HG03520 (cell line): ENCODE measurements around the gene PHF24.
"Not testable (repeated sequence)": the region's sequence is repeated elsewhere in the genome, so short reads cannot be mapped to it uniquely, and the experiment has no call there.

Source experiments
- ATAC-seq: cut with Tn5 transposase; IDR thresholded peaks from one replicate; pipeline ENCODE4 v1.9.1; 2021; ENCODE audit warnings: mild to moderate bottlenecking, moderate library complexity; ENCODE audit not compliant: unreplicated experiment

Gene PHF24

DNA sequence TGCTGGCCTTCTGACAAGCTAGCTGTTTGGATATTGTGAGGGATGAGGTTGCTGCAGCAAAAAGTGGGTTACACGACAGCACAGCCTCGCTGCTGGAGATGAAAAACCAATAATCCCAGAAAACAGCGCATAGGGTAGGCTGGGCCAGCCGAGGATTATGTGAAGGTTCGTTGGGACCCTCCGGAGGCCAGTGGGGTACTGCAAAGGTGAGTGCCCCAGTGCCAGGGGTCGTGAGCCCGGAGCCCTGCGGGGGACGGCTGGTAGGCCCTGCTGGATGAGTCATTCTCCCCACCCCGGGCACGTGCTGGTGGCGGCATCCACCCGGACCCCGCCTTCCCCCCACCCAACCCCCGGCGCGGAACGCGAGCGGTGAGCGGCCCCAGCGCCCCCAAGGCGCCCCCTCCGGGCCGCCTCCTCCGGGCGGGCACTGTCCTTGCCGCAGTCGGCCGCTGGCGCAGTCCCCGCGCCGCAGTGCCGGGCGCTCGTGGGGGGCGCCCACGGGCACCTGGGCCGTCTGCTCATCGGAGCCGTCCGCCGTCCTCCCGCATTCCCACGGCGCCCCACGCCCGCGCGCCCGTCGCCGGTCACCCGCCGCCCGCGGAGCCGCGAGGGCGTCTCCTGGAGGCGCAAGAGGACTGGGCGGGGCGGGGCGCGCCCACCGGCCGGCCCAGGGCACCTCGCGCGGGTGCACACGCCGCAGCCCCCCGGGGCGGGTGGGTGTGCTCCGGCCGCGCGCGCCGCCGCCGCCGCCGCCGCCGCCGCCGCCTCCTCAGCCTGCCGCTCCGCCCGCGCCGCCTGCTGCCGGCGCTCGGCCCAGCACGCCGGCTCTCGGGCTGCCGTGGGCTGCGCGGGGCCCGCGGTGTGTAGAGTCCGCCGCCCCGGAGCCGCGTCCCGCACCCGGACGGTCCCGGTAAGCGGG lies at the start of gene PHF24:
Gene PHF24, plus strand, starts transcription at position 794 of the 919 bp plus-strand sequence. CDS start 13,014 bp downstream, outside the sequence.
- no peak for ATAC-seq

- no peak for ATAC-seq
These were observed 31.0 kb upstream of the PHF24 start for GRCh38 chr9:34927061-34927460.

GRCh38 chr9:34928921-34929320 lies 29.2 kb upstream of the PHF24 start:
- ATAC-seq, result no peak

- no peak for ATAC-seq
These were observed 28.5 kb upstream of the PHF24 start for GRCh38 chr9:34929506-34930102.

GRCh38 chr9:34939989-34940388 lies 18.1 kb upstream of the PHF24 start:
- ATAC-seq, result not testable (repeated sequence)

DNA sequence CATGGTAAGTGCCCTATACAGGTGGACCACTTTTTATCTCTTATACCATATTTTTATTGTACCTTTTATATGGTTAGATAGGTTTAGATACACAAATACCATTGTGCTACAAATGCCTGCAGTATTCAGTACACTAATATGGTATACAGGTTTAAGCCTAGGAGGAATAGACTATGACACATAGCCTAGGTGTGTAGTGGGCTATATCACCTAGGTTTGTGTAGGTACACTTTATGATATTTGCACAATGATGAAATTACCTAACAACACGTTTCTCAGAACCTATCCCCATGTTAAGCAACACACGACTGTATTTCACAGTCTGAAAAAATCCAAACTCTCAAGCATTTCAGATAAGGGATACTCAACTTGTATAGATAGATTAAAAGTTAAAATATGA lies 9.6 kb upstream of the PHF24 start:
- ATAC-seq, result no peak

DNA sequence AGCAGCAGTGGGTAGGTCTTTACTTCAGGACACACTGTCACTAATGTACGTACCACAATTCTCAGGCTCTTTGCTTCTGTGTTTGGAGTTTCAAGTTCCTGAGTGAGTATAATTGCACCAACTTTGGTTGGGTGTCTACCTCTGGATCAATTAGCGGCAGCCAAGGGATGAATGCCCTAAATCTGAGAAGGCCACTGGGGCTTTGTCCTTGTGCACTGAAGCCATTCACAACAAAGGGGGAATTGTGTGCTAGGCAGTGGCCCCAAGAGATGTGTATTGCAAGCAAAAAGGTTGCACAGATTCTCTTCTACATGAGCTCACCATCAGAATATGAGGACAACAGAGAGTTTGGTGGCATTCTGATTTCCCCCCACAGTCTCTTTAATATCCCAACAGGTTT lies 3.9 kb upstream of the PHF24 start:
- no peak for ATAC-seq

DNA sequence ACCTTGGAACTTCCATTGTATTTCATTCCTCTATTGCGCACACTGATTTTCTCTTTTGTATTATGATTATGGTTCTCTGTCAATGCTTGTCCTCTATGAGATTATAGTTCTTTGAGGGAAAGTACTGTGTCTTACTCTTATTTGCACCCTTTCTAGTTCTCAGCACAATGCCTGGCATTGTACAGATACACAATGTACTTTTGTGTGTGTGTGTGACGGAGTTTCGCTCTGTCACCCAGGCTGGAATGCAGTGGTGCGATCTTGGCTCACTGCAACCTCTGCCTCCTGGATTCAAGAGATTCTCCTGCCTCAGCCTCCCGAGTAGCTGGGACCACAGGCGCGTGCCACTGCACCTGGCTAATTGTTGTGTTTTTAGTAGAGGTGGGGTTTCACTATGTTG lies 2.0 kb upstream of the PHF24 start:
- not testable (repeated sequence) for ATAC-seq

GRCh38 chr9:34956648-34957047 lies 1.4 kb upstream of the PHF24 start:
- ATAC-seq, result no peak

DNA sequence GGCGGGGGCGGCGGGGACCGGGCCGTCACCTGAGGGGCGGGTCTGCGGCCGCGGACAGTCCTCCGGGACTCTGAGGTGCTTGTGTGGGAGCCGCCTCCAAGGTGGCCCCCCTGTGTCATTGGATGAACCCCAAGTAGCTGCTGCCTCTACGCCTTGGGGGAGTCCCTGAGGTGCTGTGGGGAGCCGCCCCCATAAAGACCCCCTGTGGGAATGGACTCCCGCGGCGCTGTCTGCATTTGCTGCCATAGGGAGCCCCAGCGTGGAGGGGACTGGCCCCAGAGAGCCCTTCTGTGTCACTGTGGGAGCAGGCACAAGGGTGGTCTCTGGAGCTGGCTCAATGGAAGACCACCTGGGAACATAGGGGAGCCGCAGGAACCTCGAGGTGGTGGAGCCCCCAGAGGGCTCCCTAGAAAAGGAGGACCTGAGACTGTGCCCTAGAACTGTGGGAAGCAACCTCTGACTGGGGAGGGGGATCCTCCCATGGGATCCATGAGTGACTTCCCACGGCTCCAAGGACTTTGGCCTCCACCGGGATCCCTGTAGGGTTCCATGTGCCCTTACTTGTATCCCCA lies 412 bp downstream of the PHF24 start:
- ATAC-seq, result no peak

- ATAC-seq, result no peak
These were observed 1.4 kb downstream of the PHF24 start for GRCh38 chr9:34959461-34959860.

DNA sequence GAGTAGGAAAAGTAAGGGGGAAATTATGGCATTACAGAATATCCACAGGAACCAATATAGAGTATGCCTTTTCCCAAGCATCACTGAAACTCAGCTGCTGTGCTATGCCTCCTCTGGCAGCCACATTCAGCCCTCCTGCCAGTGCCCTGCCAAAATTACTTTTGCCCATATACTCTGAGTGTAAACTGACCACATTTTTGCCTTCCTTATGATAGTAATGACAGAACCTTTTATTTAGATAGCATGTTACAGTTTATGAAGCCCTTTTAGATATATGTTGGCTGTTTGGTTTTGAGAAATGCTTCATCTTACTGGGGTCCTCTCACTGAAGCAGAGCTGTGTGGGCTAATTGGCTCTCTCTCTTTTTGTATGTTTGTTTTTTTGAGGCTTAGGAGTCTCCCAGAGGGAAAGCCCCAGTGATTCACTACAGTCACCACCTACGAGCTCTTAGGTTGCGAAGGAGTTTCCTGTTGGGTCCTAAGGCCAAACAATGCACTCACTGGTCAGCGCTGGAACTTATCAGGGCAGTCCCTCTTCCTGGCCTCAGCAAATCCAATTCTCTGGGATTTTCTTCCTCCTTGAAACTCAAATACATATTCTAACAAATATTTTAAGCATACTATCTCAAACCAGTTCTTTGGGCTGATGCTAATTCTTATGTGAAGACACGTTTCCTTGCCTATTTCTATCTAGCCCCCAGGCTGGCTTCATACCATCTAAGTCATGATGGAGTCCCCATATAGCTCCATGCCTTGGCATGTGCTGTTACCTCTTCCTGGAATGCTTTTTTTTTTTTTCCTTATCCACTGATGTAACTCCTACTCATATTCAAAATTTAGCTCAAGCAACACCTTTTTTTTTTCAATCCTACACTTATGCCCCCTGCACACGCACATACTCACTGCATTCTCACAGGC lies 3.7 kb downstream of the PHF24 start:
- ATAC-seq, result no peak

DNA sequence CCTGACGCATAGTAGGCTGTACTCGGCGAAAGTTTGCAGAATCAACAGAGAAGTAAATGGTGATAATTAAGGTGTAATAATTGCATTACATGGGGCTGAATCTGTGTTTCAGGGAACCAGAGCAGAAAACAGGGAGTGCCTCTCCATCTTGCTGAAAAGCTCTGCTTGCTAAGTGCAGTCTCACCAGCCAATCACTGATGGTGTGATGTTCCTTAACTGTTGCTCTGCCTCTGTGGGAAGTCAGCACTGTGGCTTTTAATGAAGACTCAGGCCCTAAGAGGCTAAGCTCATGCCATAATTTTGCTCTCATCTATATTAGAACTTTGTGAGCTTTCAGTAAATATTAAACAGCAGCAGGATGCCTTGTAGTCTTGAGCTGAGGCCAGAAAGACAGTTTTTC lies 4.5 kb downstream of the PHF24 start:
- no peak for ATAC-seq

- ATAC-seq, result no peak
These were observed 5.5 kb downstream of the PHF24 start for GRCh38 chr9:34963552-34963951.

DNA sequence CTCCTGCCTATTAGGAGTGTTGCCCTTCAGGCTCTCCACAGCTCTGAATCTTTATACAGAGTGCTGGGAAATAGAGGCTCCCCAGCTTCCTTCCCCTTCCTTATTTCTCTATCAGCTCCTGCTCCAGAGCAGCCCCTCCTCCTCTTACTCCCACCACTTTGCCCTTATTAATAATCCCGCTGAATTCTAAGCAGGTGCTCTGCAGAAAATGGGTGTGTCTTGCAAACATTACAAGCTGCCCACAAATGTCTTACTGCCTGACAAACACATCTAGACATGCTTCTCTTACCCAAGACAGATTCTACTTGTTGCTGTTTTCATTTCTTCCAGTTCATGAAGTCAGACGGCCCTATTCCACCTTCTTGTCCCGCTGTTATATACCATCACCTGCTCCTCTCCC lies 6.4 kb downstream of the PHF24 start:
- no peak for ATAC-seq

GRCh38 chr9:34971146-34971811 lies 13.2 kb downstream of the PHF24 start:
- ATAC-seq, result no peak

GRCh38 chr9:34974664-34975063 lies 16.6 kb downstream of the PHF24 start:
- no peak for ATAC-seq

DNA sequence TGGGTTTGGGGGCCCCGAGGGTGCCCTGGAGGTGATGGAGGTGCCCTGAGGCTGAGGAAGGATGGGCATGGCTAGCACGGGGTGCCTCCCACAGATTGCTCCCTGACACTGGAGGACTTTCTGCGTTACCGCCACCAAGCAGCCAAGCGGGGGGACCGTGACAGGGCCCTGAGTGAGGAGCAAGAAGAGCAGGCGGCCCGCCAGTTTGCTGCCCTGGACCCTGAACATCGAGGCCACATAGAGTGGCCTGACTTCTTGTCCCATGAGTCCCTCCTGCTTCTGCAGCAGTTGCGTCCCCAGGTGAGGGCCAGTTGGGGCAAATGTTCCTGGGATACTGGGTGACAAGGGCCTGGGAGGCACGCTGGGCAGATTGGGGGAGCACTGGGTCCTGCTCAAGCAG lies 18.4 kb downstream of the PHF24 start:
- no peak for ATAC-seq

DNA sequence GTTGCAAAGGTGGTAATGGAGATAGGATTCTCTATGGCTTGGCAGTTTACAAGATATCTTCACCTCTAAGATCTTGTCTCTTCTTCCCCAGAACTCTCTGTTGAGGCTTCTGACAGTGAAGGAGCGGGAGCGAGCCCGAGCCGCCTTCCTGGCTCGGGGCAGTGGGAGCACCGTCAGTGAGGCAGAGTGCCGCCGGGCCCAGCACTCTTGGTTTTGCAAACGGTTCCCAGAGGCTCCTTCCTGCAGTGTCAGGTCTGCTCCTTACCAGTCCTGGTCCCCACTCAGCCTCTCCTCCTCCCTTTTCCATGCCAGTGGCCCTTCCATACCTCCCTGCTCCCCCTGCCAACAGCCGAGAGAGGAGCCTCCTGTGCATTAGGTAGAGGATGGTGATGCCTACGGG lies 18.9 kb downstream of the PHF24 start:
- ATAC-seq, result no peak

- ATAC-seq, result no peak
These were observed 22.2 kb downstream of the PHF24 start for GRCh38 chr9:34980181-34980761.
